KBM-7 (cell line): Measurements from ENCODE around the gene PHACTR3.
A peak's percentile ranks its signal among the peaks of the same experiment; 100 is the strongest.

Source experiments
- DNase-seq: peaks from one replicate; pipeline ENCODE4 v3.0.0-alpha.2; 2015
- in situ Hi-C: fragments of 300-500 bp; cut with MboI; formaldehyde crosslinking; loops from 2 replicates; pipeline ENCODE4 v1.14.3; 2020; ENCODE audit warnings: low sequenced_read_pairs, low pct_unique_long_range_greater_than_20kb, mixed read lengths

Gene PHACTR3

GRCh38 chr20:59705651-59706399 lies 101.5 kb downstream of the PHACTR3 start:
- in situ Hi-C loops = no loop called here
- DNase-seq = no peak

GRCh38 chr20:59706400-59706693 lies 102.0 kb downstream of the PHACTR3 start:
- in situ Hi-C loops = no loop called here
- no peak for DNase-seq

DNA sequence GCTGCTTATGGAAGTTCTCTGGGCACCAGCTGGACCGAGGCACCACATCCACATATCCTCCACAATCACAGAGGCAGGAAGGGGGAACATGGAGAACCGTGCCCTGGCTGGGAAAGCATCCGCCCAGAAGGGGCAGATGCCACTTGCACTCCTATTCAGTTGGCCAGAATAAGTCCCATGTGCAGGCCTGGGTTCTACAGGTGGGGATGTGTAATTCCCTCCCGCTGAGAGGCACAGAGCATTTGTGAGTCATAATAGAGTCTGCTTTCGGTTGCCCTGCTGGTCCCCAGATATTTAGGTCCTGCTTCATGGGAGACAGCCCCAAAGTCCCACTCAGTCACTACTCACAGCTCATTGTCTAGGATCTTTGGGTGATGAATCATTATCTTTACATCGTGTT lies 104.0 kb downstream of the PHACTR3 start:
- no peak for DNase-seq
- in situ Hi-C loops = no loop called here

DNA sequence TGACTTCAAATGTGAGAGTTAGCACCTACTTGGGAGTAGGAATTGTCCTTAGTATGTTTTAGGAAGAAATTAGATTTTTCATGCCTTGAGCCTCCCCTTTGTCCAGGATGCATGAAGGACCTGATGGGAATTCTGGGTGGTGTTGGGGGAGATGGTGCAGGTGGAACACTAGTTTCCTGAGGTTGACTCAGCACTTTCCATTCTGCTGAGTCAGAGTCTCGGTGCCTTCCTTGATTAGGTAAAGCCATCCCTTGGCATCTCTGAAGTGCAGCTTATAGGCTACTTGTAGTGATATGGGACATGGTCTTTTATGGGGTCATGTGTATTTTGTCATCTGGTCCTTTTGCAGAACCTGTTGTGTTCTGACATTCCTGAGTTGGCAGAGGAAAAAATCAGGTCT lies 105.3 kb downstream of the PHACTR3 start:
- in situ Hi-C loops = no loop called here
- DNase-seq = no peak

DNA sequence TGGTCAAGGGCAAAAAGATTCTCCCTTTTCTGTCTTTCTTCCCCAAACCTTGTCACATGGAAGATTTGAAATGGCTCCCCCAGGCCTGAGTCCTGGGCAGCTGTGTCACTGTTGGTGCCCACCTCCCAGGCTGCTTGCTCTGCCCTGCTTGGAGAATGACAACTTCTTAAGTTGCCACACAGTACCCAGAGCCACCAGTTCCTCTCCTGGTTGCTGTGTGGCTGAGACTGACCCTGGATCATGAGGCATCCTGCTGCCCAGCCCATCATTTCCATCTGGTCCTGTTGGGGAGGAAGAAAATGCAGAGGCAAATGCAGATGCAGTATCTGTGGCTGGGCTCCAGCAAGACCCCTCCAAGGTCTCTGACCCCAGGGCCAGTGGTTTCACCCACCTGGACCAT lies 113.7 kb downstream of the PHACTR3 start:
- in situ Hi-C loops = no loop called here
- no peak for DNase-seq

GRCh38 chr20:59718751-59719150 lies 114.4 kb downstream of the PHACTR3 start:
- DNase-seq = no peak

DNA sequence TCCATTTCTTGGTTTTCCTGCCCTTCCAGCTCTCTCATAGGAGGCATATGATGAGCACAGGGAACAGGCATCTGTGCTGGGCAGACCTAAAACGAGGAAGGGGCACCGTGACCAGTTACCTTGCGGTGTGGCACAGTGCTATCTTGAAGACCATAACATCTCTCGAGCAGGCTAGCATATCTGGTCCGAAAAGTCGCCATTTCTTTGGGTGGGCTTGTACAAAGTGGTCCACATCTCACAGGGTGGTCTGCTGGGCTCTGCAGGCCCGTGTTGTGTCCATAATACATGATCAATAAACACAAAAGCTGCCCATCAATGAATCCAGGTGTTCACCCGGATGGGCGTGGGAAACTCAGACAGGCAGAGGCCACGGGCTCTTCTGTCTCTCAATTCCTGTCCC lies 115.7 kb downstream of the PHACTR3 start:
- no peak for DNase-seq
- in situ Hi-C loops = no loop called here

More at GRCh38 chr20:59718751-59719150, 114.4 kb downstream of the PHACTR3 start:
- in situ Hi-C loops = no loop called here

- in situ Hi-C loops = no loop called here
- no peak for DNase-seq
These were observed 117.0 kb downstream of the PHACTR3 start for GRCh38 chr20:59721386-59721785.

DNA sequence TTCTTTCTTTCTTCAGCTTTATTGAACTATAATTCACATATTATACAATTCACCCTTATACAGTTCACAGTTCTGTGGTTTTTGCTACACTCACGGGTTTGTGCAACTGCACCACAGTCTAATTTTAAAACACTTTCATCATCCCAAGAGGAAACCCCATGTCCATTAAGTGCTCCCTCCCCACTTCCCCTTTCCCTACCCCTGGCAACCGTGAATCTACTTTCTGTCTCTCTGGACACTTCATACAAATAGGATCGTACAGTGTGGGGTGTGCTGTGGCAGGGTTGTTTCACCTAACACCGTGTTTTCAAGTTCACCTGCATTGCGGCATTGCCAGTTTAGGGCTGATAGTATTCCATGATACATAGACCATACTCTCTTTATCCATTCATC lies 118.8 kb downstream of the PHACTR3 start:
- in situ Hi-C loops = no loop called here
- DNase-seq = peak; percentile 91

DNA sequence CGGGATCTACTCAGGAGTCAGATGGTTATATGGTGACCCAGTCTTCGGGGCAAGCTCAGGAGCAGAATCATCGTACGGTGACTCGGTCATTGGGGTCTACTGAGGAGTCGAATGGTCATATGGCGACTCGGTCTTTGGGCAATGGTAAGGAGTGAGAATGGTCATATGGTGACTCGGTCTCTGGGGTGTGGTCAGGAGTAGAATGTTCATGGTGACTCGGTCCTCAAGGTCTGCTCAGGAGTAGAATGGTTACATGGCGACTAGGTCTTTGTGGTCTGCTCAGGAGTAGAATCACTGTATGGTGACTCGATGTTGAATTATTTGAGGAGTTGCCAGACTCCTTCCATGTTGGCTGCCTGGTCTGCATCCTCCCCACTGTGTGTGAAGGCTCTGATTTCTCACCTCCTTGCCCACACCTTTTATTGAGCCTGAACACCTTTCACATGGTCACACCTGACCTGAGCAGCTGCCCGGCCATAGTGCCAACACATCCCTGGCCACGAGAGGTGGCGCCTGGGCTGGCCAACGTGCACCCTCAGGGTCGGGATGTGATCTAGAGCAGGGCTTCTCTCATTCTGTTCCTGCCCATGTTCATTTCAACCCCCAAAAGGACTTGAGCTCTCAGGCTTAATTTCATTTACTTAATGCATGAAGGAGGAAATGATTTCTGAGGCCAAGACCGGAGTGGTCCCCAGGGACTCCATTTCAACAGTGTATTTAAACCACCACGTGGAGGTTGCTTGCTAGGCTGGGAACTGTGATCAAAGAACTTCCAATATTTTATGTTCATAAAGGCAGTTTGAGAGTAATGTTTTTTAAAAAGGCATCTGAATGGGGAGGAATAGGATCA lies 119.5 kb downstream of the PHACTR3 start:
- in situ Hi-C loops = no loop called here
- DNase-seq = peak; percentile 21

DNA sequence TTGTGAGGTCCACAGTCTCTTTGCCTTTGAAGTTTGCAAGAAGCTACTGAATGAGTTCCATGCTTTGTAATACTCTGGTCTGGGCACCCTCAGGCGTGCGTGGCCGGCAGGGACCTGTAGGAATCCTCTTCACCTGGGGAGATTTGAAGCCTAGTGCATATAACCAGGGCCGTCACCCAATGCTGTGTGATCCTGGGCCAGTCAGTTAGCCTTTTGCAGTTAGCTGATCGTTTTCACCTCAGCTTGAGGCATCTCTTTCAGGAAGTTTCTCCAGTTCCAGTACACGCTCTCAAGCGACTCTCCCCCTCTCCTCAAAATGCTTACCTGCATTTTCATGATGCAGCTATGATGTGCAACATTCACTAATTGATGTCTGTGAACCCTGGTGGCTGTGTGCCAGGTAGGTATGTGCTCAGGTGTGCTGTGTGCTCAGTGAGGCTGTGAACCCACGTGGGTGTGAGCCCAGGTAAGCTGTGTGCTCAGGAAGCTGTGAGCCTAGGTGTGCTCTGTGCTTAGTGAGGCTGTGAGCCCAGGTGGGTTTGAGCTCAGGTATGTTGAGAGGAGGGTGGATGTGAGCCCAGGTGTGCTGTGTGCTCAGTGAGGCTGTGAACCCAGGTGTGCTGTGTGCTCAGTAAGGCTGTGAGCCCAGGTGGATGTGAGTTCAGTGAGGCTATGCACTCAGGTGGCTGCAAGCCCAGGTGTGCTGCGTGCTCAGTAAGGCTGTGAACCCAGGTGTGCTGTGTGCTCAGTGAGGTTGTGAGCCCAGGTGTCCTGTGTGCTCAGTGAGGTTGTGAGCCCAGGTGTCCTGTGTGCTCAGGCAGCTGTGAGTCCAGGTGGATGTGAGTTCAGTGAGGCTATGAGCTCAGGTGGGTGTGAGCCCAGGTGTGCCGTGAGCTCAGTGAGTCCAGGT lies 120.4 kb downstream of the PHACTR3 start:
- in situ Hi-C loops = no loop called here
- no peak for DNase-seq

GRCh38 chr20:59725476-59726280 lies 121.3 kb downstream of the PHACTR3 start:
- DNase-seq = no peak
- in situ Hi-C loops = no loop called here

DNA sequence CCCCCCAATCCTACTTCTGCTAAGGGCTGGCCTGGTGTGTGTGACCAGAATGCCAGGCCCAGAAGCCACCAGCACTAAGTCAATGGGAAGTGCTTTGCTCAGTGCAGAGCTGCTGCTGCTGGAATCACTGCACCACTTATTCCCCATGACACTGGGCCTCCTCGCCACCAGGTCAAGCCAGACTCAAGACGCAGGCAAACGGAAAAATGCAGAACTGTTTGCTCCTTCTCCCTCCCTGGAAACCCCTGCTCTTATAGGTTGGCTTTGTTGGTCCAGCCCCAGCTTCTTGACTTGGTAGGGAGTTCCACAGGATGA lies 121.9 kb downstream of the PHACTR3 start:
- in situ Hi-C loops = no loop called here
- no peak for DNase-seq

DNA sequence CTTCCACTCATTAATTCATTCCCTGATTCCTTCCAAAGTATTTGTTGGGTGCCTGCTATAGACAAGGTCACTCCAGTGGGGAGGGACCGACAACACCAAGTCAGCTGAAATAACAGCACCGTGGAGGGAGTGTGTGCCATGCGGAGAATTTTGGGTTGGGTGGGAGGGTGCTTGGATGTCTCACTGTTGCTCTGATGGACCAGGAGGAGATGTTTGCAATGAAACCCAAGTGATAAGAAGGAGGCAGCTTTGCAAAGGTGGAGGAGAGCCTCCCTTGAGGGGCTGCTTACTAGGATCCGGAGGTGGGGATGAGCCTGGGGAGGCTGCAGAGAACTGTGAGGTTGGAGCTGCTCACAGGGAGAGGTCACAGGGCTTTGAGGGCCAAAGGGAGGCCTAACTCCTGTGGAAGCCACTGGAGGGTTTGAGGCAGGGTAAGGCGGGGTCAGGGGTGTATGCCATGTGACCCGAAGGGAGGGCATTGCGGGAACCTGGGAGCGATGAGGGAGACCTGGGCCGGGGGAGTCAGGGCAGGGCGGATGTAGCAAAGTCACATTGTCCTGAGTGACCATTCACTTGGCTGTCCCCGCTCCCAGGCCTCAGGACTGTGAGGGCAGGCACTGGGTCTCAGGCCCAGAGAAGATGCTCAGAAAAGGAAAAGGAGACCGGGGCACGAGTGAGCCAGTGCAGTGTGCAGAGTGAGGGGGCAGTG lies 124.5 kb downstream of the PHACTR3 start:
- in situ Hi-C loops = no loop called here
- DNase-seq = no peak

GRCh38 chr20:59729506-59729905 lies 125.2 kb downstream of the PHACTR3 start:
- no peak for DNase-seq
- in situ Hi-C loops = no loop called here

GRCh38 chr20:59730722-59731121 lies 126.4 kb downstream of the PHACTR3 start:
- in situ Hi-C loops = no loop called here
- no peak for DNase-seq

GRCh38 chr20:59731376-59731775 lies 127.0 kb downstream of the PHACTR3 start:
- no peak for DNase-seq
- in situ Hi-C loops = no loop called here

GRCh38 chr20:59733351-59733750 lies 129.0 kb downstream of the PHACTR3 start:
- peak; percentile 53 for DNase-seq

DNA sequence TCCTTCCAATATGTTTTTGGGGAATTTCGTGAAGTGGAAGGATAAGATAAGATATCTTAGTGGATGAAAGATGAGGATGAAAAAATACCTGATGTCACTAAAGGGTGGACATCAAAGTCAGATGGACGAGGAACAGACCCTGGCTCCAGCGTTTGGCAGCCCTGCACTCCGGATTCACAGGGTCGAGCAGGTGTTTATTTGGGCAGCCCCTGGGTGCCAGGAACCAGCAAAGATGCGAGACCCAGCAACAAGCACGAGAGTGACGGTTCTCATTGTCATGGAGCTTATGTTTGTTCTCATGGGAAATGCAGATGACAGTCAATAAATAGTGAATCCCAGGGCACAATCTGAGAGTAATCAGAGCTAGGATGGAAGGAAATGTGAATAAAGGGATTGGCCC lies 131.1 kb downstream of the PHACTR3 start:
- no peak for DNase-seq
- in situ Hi-C loops = no loop called here

More at GRCh38 chr20:59733351-59733750, 129.0 kb downstream of the PHACTR3 start:
- in situ Hi-C loops = no loop called here
